ENCODE results near the gene NEK9.

DNA sequence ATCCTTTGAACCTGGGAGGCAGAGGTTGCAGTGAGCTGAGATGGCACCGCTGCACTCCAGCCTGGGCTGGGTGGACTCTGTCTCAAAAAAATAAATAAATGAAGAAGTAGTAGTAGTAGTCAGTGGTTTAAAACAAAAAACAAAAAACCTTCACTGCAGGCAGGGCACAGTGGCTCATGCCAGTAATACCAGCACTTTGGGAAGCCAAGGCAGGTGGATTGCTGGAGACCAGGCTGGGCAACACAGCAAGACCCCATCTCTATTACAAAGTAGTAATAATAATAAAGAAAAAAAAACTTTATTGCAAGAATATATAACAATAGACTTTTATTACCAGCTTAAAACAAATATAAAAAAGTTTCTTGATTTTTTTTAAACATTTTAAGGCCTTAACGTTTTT, 13.8 kb upstream of the NEK9 start:
- TF ChIP-seq, protein P1, sequence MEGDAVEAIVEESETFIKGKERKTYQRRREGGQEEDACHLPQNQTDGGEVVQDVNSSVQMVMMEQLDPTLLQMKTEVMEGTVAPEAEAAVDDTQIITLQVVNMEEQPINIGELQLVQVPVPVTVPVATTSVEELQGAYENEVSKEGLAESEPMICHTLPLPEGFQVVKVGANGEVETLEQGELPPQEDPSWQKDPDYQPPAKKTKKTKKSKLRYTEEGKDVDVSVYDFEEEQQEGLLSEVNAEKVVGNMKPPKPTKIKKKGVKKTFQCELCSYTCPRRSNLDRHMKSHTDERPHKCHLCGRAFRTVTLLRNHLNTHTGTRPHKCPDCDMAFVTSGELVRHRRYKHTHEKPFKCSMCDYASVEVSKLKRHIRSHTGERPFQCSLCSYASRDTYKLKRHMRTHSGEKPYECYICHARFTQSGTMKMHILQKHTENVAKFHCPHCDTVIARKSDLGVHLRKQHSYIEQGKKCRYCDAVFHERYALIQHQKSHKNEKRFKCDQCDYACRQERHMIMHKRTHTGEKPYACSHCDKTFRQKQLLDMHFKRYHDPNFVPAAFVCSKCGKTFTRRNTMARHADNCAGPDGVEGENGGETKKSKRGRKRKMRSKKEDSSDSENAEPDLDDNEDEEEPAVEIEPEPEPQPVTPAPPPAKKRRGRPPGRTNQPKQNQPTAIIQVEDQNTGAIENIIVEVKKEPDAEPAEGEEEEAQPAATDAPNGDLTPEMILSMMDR (IDR thresholded peaks at IDR 0.05; ENCODE audit: low read depth, low read length), result no peak
- TF ChIP-seq POLR2A (IDR thresholded peaks at IDR 0.05; ENCODE audit: extremely low read depth, insufficient read length) (no peak), MYC (IDR thresholded peaks at IDR 0.05; ENCODE audit: low read depth, low read length) (no peak)
- TF ChIP-seq, protein P2, sequence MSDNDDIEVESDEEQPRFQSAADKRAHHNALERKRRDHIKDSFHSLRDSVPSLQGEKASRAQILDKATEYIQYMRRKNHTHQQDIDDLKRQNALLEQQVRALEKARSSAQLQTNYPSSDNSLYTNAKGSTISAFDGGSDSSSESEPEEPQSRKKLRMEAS (IDR thresholded peaks at IDR 0.05; ENCODE audit: low read depth, low read length), result no peak

Measured in NB4 (cell line).